Neural progenitor cell (in vitro differentiated cells): ENCODE measurements around the gene TMEM167A. TPM values are rescaled to one million over a fixed set of nuclear protein-coding genes. Genes with fewer than 3 reads are reported as not detected.
A peak's percentile ranks its signal among the peaks of the same experiment; 100 is the strongest.

ENCODE experiments used
- DNase-seq: peaks from one replicate; pipeline ENCODE4 v3.0.0-alpha.2; 2016; ENCODE audit warnings: low spot score
- H2AFZ ChIP-seq: fragments of 200-600 bp; sonication (generic); replicated peaks from 2 replicates; pipeline ENCODE4 v1.6.1; 2016; ENCODE audit warnings: antibody characterized with exemption
- H3F3A ChIP-seq: fragments of 200-600 bp; sonication (generic); 2 replicates; pipeline ENCODE4 v1.6.1; 2016; ENCODE audit warnings: antibody characterized with exemption, low read depth
- H3K27ac ChIP-seq: fragments of 200-600 bp; sonication (generic); 2 replicates; pipeline ENCODE4 v1.5.1; 2016; ENCODE audit warnings: mild to moderate bottlenecking
- H3K27me3 ChIP-seq: fragments of 200-600 bp; sonication (generic); 2 replicates; pipeline ENCODE4 v1.6.1; 2016; ENCODE audit warnings: mild to moderate bottlenecking, moderate library complexity
- H3K36me3 ChIP-seq: fragments of 200-600 bp; sonication (generic); 2 replicates; pipeline ENCODE4 v1.5.1; 2016
- H3K4me1 ChIP-seq: fragments of 200-600 bp; sonication (generic); 2 replicates; pipeline ENCODE4 v1.6.1; 2016; ENCODE audit warnings: mixed run types
- H3K4me2 ChIP-seq: fragments of 200-600 bp; sonication (generic); 2 replicates; pipeline ENCODE4 v1.6.1; 2016
- H3K4me3 ChIP-seq: fragments of 200-600 bp; sonication (generic); 2 replicates; pipeline ENCODE4 v1.5.1; 2016
- H3K79me2 ChIP-seq: fragments of 200-600 bp; sonication (generic); 2 replicates; pipeline ENCODE4 v1.6.1; 2016; ENCODE audit warnings: low read depth
- H3K9ac ChIP-seq: fragments of 200-600 bp; sonication (generic); 2 replicates; pipeline ENCODE4 v1.6.1; 2016
- H3K9me3 ChIP-seq: fragments of 200-600 bp; sonication (generic); 2 replicates; pipeline ENCODE4 v1.5.1; 2016; ENCODE audit warnings: low read depth
- H4K20me1 ChIP-seq: fragments of 200-600 bp; sonication (generic); 2 replicates; pipeline ENCODE4 v1.6.1; 2016; ENCODE audit warnings: low read depth
- H3K27ac Mint-ChIP-seq: 3 replicates; pipeline ENCODE4 v1.8.0; 2021; ENCODE audit warnings: mixed read lengths
- H3K27me3 Mint-ChIP-seq: 2 replicates; pipeline ENCODE4 v1.8.0; 2022; ENCODE audit warnings: low read depth, mild to moderate bottlenecking, inconsistent platforms, moderate library complexity, mixed read lengths; ENCODE audit not compliant: insufficient read depth
- H3K36me3 Mint-ChIP-seq: 3 replicates; pipeline ENCODE4 v1.8.0; 2021; ENCODE audit warnings: mixed read lengths
- H3K4me1 Mint-ChIP-seq: 3 replicates; pipeline ENCODE4 v1.8.0; 2021; ENCODE audit warnings: mixed read lengths
- H3K4me3 Mint-ChIP-seq: 3 replicates; pipeline ENCODE4 v1.8.0; 2021; ENCODE audit warnings: mild to moderate bottlenecking, moderate library complexity, mixed read lengths
- H3K9me3 Mint-ChIP-seq: 3 replicates; pipeline ENCODE4 v1.8.0; 2020; ENCODE audit warnings: mixed read lengths
- CTCF ChIP-seq: fragments of 200-600 bp; sonication (generic); IDR thresholded peaks from 2 replicates; pipeline ENCODE4 v1.5.1; 2017; ENCODE audit warnings: antibody characterized with exemption, mild to moderate bottlenecking
- EZH2 ChIP-seq: fragments of 200-600 bp; sonication (generic); IDR thresholded peaks from 2 replicates; pipeline ENCODE4 v1.6.1; 2017; ENCODE audit warnings: antibody characterized with exemption, mild to moderate bottlenecking, moderate library complexity
- EZH2phosphoT487 ChIP-seq: fragments of 200-600 bp; sonication (generic); IDR thresholded peaks from 2 replicates; pipeline ENCODE4 v1.6.1; 2017; ENCODE audit warnings: antibody characterized with exemption
- total RNA-seq: library from RNA; depleted of rRNA; stranded (reverse); fragments of >200 nt; gene quantifications from 2 replicates; pipeline ENCODE4 v1.2.3, GENCODE V29; 2015; ENCODE audit warnings: low replicate concordance

TMEM167A gene
- total RNA-seq, 1 donor from 2014 or later: 185 TPM

GRCh38 chr5:83102364-83102980, 25.3 kb upstream of the TMEM167A start:
- Histone ChIP-seq H2AFZ (no peak overlapping the region), H3K36me3 (no peaks in the 10 kb centered on the region), H3F3A (peaks cover 14% of the 10 kb centered on the region), H4K20me1 (peaks cover 9% of the 10 kb centered on the region), H3K9me3 (no peaks in the 10 kb centered on the region), H3K27ac (no peak overlapping the region), H3K27me3 (no peaks in the 10 kb centered on the region), H3K9ac (no peak overlapping the region), H3K4me2 (no peak overlapping the region), H3K4me3 (no peak overlapping the region), H3K4me1 (peaks cover 20% of the 10 kb centered on the region), H3K79me2 (no peaks in the 10 kb centered on the region)
- H3K27ac Mint-ChIP-seq: no peak overlapping the region
- no peak overlapping the region for H3K4me3 Mint-ChIP-seq
- H3K27me3 Mint-ChIP-seq: no peaks in the 10 kb centered on the region
- H3K36me3 Mint-ChIP-seq: no peaks in the 10 kb centered on the region
- H3K9me3 Mint-ChIP-seq: no peaks in the 10 kb centered on the region
- peaks cover 18% of the 10 kb centered on the region for H3K4me1 Mint-ChIP-seq
- DNase-seq: no peak
- TF ChIP-seq EZH2: no peak
- TF ChIP-seq CTCF: no peak
- no peak for TF ChIP-seq EZH2phosphoT487

- no peak for TF ChIP-seq EZH2phosphoT487
- no peak for TF ChIP-seq CTCF
- TF ChIP-seq EZH2: no peak
- H4K20me1 ChIP-seq: peaks cover 9% of the 10 kb centered on the region
- Mint-ChIP-seq H3K4me1 (peaks cover 18% of the 10 kb centered on the region), H3K36me3 (no peaks in the 10 kb centered on the region), H3K9me3 (no peaks in the 10 kb centered on the region), H3K27ac (no peak overlapping the region), H3K4me3 (no peak overlapping the region), H3K27me3 (no peaks in the 10 kb centered on the region)
- H3K36me3 ChIP-seq: no peaks in the 10 kb centered on the region
- H3K27ac ChIP-seq: no peak overlapping the region
- no peak overlapping the region for H2AFZ ChIP-seq
- no peaks in the 10 kb centered on the region for H3K79me2 ChIP-seq
- no peak overlapping the region for H3K4me2 ChIP-seq
- no peak overlapping the region for H3K4me3 ChIP-seq
- no peaks in the 10 kb centered on the region for H3K27me3 ChIP-seq
- H3K9ac ChIP-seq: no peak overlapping the region
- peaks cover 14% of the 10 kb centered on the region for H3F3A ChIP-seq
- H3K4me1 ChIP-seq: peaks cover 20% of the 10 kb centered on the region
- DNase-seq: no peak
- no peaks in the 10 kb centered on the region for H3K9me3 ChIP-seq
Observed at GRCh38 chr5:83101514-83101913, 24.3 kb upstream of the TMEM167A start.

GRCh38 chr5:83099445-83099844, 22.3 kb upstream of the TMEM167A start:
- Mint-ChIP-seq H3K9me3 (peaks cover 9% of the 10 kb centered on the region), H3K27me3 (no peaks in the 10 kb centered on the region), H3K27ac (peak overlapping the region; percentile 27), H3K4me1 (peaks cover 18% of the 10 kb centered on the region), H3K36me3 (no peaks in the 10 kb centered on the region), H3K4me3 (no peak overlapping the region)
- Histone ChIP-seq H4K20me1 (peaks cover 9% of the 10 kb centered on the region), H3K79me2 (no peaks in the 10 kb centered on the region), H3K9me3 (no peaks in the 10 kb centered on the region), H3K4me3 (no peak overlapping the region), H3F3A (peaks cover 14% of the 10 kb centered on the region), H3K36me3 (no peaks in the 10 kb centered on the region), H3K4me1 (peaks cover 20% of the 10 kb centered on the region), H3K27ac (no peak overlapping the region), H3K27me3 (no peaks in the 10 kb centered on the region), H3K4me2 (peak overlapping the region; percentile 63), H3K9ac (no peak overlapping the region), H2AFZ (no peak overlapping the region)
- TF ChIP-seq EZH2phosphoT487: peak; percentile 60
- TF ChIP-seq CTCF: no peak
- DNase-seq: peak; percentile 62
